Adrenal gland (tissue), 5 donors: ENCODE measurements around the gene IER3IP1.
A peak's percentile ranks its signal among the peaks of the same experiment; 100 is the strongest.

ENCODE experiments used
- POLR2A ChIP-seq, 2 donors: fragments of 450-650 bp; IDR thresholded peaks; one replicate each; pipeline ENCODE4 v1.6.1; 2017; ENCODE audit warnings: antibody characterized with exemption in 2 of 2, mild to moderate bottlenecking in 2 of 2, moderate library complexity in 1 of 2
- TF ChIP-seq, protein P1 (sequence below), 6 experiments: fragments of 450-650 bp in 4 of 6; fragments of 200-600 bp in 2 of 6; sonication (generic) in 1 of 6; IDR thresholded peaks; 1 replicate in 5 of 6; 2 replicates in 1 of 6; pipeline versions ENCODE4 v1.5.1 to v1.8.0; 2016 to 2021; ENCODE audit warnings: antibody characterized with exemption in 6 of 6, mild to moderate bottlenecking in 2 of 6, moderate library complexity in 1 of 6
- donor health status: DM: no; HTN: no; CAD: no.

DNA sequence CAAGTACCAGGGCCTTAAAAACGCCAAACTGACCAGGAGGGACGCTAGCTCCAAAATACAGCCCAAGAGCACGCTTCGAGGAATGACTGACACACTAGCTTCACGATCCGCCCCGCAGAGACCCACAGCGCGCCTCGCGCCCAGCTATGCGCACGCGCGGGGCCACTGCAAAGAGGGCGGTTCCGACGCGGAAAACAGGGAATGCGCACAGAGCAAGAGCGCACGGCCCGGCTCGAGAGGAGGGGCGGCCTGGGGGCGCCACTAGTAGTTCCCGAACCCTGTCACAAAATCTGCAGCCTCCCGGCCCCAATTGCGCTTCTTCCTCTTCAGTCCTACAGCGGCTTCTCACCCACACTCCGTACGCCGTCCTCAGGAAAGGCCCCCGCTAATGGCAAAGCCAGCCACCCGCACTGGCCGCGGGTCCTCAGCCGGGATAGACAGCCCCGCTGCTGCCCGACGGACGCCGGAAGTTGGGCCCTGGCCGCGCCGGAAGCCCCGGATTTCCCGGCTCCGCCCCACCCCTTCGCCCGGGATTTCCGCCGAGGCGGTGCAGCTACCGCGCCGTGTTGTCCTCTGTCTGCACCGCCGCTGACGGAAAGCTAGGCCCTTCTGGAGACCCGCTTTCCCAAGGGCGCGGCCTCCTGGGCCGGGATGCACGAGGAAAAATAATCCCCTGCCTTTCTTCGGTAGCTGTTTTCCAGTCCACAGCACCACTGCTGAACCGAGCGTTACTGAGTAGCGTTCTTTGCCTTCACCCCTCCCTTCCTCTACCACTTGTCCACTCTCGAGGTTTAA is 25.9 kb downstream of the IER3IP1 start, which contains the start of gene HDHD2:
- peak; percentile 83 to 86 for TF ChIP-seq POLR2A (IDR thresholded peaks at IDR 0.05)
- TF ChIP-seq, protein P1, sequence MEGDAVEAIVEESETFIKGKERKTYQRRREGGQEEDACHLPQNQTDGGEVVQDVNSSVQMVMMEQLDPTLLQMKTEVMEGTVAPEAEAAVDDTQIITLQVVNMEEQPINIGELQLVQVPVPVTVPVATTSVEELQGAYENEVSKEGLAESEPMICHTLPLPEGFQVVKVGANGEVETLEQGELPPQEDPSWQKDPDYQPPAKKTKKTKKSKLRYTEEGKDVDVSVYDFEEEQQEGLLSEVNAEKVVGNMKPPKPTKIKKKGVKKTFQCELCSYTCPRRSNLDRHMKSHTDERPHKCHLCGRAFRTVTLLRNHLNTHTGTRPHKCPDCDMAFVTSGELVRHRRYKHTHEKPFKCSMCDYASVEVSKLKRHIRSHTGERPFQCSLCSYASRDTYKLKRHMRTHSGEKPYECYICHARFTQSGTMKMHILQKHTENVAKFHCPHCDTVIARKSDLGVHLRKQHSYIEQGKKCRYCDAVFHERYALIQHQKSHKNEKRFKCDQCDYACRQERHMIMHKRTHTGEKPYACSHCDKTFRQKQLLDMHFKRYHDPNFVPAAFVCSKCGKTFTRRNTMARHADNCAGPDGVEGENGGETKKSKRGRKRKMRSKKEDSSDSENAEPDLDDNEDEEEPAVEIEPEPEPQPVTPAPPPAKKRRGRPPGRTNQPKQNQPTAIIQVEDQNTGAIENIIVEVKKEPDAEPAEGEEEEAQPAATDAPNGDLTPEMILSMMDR (IDR thresholded peaks at IDR 0.05), result peak in 1 of 6 experiments; percentile 3
